Stimulated activated CD4-positive, alpha-beta T cell treated with anti-CD3 and anti-CD28 coated beads, Interleukin-15, amount 100 ng/mL, for 1 hour (primary cell): ENCODE results near the gene KCTD16.

ENCODE experiments used
- DNase-seq, 2 donors: peaks; one replicate each; pipeline ENCODE4 v3.0.0-alpha.2; 2020; ENCODE audit warnings: low read depth in 1 of 2, low spot score in 1 of 2

The KCTD16 gene

GRCh38 chr5:144281784-144282183, 111.1 kb downstream of the KCTD16 start:
- DNase-seq, result no peak

DNA sequence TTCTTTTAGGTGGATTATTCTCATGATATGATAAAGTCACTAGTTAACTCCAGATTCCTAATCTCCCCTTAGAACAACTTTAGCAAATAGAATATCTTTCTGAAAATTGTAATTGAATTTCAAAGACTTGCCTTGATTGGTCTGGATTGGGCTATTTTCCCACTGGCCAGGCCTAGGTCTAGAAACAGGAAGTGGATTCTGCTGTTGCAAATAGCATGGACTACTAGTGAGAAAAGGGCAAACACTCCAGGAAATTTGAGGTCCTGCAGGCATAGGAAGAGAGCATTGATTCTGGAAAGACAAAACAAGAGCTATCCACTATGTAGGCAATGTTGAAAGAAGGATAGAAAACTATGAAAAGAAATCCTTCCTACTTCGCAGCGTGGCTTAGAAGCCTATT, 113.4 kb downstream of the KCTD16 start:
- no peak for DNase-seq

DNA sequence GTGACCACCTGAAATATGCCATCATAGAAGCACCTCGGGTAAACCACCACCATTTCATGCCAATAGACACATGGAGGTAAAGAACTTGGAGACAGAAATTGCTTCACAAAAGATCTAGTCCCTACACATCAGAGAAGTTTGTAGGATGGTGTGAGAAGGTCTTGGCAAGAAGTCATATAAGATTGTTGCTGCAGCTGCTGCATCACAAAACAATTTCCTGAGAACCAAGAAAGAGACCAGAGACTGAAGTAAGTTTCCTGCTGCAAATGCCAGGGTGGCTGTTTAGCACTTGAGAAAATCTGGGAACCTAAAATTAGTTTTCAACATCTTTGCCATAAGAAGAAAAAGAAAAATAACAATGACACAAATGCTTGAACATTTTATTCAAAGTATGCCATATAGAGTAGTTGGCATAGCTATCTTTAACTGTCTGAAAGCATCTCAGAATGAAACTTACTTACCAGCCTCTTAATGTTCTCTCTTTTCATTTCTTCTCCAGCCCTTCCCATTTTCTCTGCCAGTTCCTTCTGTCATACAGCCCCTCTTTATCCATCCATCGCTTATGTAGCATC, 114.3 kb downstream of the KCTD16 start:
- no peak for DNase-seq

DNA sequence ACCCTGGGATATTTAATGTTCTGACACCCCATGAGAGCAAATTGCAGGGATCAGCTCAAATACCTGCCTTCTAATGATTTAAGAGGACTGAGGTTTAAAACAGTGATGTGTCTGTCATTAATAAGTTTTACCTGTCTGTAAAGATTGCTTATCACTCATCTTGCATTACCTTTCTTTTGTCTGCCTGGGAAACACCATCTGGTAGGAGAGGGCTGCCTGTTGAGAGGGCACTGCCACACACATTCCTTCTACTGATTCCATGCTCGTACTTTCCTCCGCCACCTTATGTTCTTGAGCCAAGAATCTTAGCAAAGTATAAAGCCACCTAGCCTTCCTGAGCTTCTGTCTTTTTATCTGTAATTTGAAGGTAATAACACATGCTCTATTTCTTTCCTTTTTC, 118.6 kb downstream of the KCTD16 start:
- no peak for DNase-seq

- no peak for DNase-seq
Observed at GRCh38 chr5:144292029-144292428, 121.4 kb downstream of the KCTD16 start.

DNA sequence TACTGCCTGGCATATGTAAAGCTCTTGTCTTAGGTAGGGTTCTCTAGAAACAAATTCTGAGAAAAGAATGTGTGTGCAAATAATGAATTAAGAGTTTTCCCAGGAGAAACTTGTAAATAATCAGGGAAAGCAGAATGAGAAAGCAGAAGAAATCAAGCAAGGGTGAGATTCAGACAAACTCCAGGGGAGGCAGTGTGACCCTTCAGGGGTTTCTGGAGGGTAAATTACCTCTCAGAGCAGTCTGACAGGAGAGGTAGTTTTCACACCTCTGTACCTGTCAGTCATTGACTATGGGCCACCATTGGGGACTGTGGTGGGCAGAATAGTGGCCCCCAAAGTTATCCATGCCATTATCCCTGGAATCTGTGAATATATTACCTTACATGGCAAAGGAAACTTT, 124.6 kb downstream of the KCTD16 start:
- no peak for DNase-seq

- no peak for DNase-seq
Observed at GRCh38 chr5:144297081-144297480, 126.4 kb downstream of the KCTD16 start.

DNA sequence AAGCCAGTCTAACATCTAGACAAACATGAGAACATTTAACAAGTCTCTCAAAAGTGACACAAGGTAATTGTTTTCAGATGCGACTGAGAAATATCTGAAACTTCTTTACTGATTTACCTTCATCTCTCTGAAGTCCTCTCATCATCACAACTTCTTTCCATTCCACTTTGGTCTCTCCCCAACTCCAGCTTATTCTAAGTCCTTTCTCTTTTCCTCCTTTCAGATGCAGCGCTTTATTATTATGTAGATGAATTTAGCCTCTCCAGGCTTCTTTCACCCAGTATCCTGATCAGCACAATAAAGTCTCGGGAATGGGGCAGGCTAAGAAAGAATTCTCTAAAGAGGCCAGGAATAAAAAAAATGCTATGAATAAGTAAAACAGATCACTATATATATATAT, 128.0 kb downstream of the KCTD16 start:
- DNase-seq, result no peak

GRCh38 chr5:144304688-144305087, 134.0 kb downstream of the KCTD16 start:
- DNase-seq, result no peak

GRCh38 chr5:144307736-144308135, 137.1 kb downstream of the KCTD16 start:
- DNase-seq, result no peak

DNA sequence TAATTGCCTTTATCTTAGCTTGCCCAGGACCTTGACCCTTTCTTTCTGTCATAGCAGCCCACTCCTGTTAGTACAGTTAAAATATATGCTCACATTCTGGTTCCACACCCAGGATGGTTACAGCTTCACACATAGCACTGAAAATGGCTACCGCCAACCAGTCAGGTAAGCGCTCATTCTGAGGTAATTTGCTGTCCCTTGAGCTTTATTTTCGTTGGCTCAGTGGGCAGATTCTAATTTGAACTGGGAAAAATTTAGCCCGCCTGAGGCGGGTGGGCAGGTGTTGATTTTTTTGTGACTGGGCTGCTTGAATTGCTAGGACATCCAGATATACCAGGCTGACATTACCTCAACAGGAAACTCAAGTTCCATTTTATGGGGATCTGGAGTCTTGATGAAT, 137.5 kb downstream of the KCTD16 start:
- DNase-seq, result no peak

DNA sequence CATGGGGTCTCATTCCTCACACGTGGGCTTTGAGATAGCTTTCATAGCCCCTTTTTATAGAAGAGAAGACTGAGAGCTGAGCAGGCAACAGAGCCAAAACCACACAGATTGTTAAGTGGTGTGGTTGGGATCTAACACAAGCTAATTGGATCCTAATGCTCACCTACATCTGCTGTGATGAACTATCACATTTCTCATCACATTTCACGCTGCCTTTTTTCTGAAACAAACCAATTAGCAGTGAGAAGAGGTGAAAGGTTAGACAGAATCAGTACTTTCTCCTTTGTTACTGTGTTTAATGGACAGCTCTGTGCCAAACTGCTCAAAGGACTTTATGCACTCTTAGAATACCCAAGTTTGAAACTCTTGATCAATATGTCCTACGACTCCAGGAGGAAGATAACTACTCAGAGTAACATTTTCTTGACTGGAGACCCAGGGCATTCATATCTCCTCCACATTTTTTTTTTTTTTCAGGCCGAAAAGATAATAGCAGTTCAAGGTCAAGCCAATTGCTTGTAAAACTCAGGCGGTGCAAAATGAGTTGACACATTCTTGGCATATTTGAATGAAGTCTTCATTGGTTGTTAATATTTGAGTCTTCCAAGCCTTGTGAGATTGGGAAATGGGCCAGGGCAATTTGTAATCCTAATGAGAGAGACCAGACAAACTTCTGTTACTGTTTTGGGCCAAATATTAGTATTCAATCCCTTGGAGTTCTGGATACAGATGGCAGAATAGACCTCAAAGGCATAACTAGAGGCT, 138.4 kb downstream of the KCTD16 start:
- DNase-seq, result no peak

DNA sequence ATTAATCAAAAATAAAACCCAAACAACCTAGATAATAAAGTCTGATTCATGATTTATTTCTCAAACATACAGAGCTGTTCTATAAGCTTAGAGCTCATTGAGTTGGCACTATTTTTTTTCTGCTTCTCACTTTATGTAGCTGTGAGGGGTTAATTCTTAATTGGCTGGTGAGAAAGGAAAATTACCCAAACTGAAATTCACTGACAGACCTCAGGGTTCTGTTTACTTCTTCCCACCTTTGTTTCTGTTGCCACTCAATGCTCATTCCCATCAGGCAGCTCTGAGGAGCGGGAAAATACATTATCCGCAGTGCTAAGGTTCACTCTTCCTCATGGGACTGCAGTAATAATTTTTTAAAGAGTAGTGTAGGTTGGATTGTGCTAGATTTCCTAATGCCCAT, 139.9 kb downstream of the KCTD16 start:
- DNase-seq, result no peak

DNA sequence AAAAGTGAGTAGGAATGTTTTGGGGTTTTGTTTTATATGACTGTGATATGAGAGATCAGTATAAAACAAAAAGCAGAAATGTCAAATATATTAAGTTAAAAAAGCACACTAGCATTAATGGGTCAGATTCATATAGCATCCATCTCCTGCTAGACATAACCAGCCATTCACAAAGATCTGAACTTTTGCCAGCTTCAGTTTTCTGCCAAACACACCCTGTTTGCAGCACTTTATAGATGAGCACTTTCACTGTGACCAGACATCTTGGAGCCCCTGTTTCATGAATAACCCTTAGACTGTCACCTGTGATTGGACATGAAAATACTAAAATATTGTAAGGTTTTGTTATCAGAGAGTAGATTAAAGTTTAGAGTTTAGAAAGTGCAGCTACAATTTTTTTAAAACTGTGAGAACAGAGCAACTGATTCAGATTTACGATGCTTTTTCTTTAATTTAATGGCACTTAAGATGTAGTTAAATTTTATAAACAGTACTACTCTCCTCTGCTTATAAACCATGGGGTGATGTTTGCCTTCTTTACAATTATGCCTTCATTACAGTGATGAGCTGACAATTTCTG, 142.6 kb downstream of the KCTD16 start:
- DNase-seq, result no peak

DNA sequence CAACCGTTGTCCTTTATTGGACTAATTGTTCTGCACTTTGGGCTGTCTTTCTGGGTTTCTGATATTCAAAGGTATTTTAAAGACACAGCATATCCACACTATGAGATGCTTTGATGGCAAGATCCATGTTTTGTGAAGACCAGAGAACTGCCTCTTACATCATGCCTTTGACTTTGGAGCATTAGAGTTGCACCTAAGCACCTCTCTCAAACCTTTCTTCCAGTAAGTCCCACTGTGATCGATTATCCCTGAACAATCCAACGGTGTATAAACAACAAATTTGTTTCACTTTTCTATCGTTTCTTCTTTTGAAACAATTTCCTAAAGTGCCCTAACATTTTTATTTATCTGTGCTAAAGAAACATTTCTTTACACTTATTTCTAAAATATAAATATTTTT, 144.4 kb downstream of the KCTD16 start:
- no peak for DNase-seq

DNA sequence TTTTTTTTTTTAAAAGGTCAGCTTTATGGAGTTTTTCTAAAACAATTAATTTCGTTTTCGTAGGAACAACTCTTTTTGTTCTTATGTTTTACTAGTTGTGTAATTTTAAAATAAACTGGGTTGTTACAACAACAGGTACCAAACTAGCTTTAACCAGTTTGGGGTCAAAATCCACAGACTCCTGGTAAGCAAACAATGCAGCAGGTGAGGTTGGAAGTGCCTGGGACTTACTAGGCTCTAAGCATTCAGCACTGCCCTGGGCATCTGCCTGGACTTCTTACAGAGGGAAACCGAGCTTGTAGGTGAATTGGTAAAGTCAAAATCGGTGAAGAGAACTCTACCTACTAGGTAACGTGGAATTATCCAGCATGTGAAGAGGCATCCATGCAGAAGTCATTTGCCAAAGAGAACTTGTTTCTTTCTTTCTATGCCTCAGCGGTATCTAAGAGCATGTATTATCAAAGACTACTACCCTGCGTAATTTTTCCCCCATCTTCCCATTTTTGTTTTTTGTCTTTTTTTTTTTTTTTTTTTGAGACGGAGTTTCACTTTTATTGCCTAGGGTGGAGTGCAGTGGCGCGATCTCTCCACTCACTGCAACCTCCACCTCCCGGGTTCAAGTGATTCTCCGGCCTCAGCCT, 145.4 kb downstream of the KCTD16 start:
- DNase-seq, result no peak

DNA sequence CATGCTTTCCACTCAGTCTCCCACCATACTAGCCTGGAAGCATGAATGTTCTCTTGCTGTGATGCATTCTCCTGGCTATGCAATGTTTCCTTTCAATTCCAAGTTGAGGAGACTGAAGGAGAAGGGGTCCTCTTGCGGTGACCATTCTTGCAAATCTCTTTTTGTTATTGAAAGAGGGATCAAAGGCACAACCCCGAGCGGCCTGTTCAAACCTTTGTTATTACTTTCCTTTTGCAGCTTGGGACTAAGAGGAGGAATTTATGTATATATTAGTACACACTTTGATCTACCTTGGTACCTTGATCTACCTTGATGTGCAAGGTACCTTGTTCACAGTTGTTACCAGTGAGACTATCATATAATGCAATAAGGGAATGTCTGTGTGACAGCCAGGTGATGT, 147.3 kb downstream of the KCTD16 start:
- DNase-seq, result no peak

DNA sequence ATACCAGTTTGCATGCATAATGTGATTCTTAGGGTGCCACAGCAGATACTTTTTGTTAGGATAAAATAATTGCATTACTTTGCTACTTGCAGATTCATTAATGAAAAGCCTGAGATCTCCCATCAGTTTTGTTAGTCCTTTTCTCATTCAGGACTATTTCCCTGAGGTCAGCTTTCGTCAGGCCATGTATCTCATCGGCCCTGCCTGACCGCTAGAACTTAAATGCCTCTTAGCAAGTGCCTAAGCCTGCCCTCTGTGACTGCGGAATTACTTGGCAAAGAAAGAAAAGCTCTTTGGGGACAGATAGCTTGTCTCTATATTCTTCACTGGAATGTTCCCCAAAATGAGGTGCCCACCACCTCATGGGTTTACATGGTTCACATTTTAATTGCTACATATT, 147.8 kb downstream of the KCTD16 start:
- DNase-seq, result no peak

DNA sequence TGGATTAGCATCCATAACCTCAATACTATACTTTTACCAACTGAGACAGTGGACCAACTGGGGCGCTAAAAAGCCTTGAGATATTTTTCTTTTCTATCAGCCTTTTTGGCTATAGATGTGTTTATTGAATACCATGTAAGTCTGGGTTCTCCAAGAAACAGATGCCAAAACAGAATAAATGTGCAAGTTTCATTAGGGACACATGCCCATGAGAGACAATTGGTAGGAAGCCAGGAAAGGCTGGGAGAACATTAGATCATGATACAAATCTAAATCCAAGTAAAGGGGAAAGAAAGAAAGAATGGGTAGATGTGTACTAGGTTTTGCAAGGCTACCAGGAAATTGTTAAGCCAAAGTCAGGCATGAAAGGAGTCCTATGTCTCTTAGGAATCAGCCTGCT, 152.5 kb downstream of the KCTD16 start:
- no peak for DNase-seq

- no peak for DNase-seq
Observed at GRCh38 chr5:144325532-144325931, 154.9 kb downstream of the KCTD16 start.

DNA sequence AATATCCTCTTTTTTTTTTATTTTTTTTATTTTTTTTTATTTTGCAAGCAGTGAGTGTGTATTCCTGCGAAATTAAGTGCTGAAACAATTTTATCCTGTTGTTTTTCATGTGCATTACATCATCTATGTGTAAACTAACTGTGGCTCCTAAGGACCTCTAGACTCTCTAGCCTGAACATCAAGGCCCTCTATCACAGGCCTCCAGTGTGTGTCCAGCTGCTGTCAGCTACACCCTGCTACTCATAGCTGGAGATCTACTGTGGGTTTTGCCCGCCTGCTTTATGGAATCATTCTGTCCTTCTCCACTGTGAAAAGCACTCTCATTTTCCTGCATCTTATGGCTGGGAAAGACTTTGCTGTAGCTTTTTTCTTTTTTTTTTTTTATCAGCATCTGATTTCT, 157.8 kb downstream of the KCTD16 start:
- no peak for DNase-seq

GRCh38 chr5:144328980-144329379, 158.3 kb downstream of the KCTD16 start:
- no peak for DNase-seq
